Measurements from ENCODE around the gene ESAM.

GRCh38 chr11:124760806-124761205 lies 1.3 kb downstream of the ESAM start:
- TF ChIP-seq CTCF (IDR thresholded peaks at IDR 0.05) (no peak), ZFX (IDR thresholded peaks at IDR 0.05; ENCODE audit: borderline replicate concordance) (no peak)

All from 22Rv1 (cell line).